GM19239 (cell line): ENCODE data around the gene IL4I1.
A peak's percentile ranks its signal among the peaks of the same experiment; 100 is the strongest.

ENCODE experiments used
- DNase-seq: peaks from one replicate; pipeline ENCODE4 v3.0.0; 2011; ENCODE audit warnings: low spot score; ENCODE audit not compliant: insufficient read length
- FAIRE-seq: peaks from 2 replicates; lab custom pipeline; 2011; peaks lifted over from hg19 to GRCh38; lab: Jason Lieb, UNC

Gene IL4I1

GRCh38 chr19:49881672-49882394 lies 14.9 kb downstream of the IL4I1 start:
- DNase-seq (no peak), FAIRE-seq (no peak)

DNA sequence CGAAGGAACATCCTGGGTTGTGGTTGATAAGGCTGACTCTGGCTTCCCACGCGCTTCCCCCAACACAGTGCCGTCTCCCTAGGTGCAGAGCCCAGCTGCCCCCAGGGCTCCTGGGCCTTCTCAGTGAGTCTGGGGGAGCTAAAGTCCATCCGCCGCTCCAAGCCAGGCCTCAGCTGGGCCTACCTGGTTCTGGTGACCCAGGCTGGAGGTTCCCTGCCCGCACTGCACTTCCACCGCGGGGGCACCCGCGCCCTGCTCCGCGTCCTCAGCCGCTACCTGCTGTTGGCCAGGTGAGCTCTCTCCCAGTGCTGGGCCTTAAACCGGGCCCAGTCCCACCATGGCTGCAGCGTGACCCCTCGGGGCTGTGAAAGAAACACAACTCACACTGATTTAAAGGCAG lies 15.5 kb downstream of the IL4I1 start:
- DNase-seq (no peak), FAIRE-seq (no peak)

DNA sequence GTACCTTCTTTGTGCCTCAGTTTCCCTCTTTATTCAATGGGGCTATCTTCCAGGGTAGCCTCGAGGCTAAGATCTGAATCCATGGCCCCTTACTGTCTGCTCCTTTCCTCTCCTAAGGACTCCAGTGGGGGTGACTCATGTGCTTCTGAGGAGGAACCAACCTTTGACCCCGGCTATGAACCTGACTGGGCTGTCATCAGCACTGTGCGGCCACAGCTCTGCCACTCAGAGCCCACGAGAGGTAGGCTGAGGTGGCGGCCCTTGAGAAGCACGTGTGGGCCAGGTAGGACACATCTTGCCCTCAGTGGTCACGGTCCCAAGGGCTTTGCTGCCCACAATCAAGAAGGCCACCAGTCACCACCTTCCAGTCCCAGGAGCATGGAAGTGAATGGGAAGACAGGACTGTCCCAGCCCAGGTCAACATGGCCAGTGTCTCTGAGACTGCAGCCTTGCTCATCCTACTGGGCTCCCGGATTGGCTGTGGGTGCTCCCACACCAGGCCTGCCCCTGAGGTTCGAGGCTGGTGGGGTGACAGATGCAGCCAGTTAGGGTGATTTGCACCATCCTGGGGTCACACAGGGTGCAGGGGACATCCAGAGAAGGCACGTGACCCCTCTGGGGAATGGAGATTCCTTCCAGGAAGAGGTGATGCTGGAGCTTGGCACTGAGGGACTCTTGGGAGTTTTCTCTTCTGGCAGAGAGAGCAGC lies 16.4 kb downstream of the IL4I1 start:
- DNase-seq: no peak
- FAIRE-seq: no peak

- no peak for DNase-seq
- FAIRE-seq: no peak
These were observed 17.3 kb downstream of the IL4I1 start for GRCh38 chr19:49879243-49879963.

DNA sequence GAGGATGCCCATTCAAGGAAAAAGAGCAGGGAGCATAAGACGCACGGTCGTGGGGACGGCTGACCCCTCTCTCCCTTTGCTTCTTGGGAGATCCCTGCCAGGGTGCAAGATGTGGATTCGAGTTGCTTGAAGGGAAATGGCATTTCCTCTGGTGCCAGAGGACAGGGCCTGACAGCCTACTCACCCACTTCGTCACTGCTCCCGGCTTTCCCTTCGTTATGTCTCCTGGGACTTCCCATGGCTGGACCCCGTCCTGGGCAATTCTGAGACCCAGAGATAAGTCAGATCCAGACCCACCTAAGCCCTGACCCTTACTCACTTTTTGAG lies 18.0 kb downstream of the IL4I1 start:
- FAIRE-seq (no peak), DNase-seq (no peak)

- FAIRE-seq (no peak), DNase-seq (peak; percentile 98)
These were observed 18.6 kb downstream of the IL4I1 start for GRCh38 chr19:49877879-49878743.

- FAIRE-seq: no peak
- peak; percentile 96 for DNase-seq
These were observed 19.4 kb downstream of the IL4I1 start, which contains the start of the genes AKT1S1 and TBC1D17 for GRCh38 chr19:49877020-49877878. Gene AKT1S1 (minus strand): TSS chr19:49877355. CDS start chr19:49873295, 4,060 bp downstream. Gene TBC1D17 (plus strand): TSS chr19:49877702. CDS start chr19:49877724, 22 bp downstream.

DNA sequence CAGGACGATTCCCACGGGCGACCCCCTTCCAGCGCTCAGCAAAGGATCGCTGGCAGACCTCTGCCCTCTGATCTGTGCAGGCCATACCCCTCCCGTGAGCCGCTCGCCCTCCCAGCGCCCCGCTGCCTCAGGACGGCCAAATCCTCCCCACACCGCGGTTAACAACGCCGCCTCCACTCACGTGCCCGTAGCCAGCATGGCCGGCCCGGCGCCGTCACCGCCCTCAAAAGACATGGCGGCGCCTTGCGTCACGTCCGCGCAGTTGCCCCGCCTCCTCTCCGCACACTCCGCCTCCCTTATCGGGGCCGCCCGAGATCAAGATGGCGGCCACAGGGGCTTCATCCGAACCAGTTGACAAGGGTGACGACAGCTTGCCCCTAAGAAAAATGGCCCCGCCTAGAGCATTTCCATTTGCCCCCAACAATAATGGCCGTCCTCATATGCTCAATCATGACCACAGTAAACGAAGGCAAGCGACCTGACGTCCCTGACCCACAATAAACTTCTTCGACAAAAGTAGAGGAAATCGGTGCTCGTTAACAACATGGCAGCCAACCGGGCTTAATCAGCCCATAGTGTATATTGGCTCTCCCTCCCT lies 20.2 kb downstream of the IL4I1 start:
- FAIRE-seq: peak; percentile 100
- peak; percentile 70 for DNase-seq

- FAIRE-seq (peak; percentile 71), DNase-seq (no peak)
These were observed 20.7 kb downstream of the IL4I1 start for GRCh38 chr19:49875857-49876421.

DNA sequence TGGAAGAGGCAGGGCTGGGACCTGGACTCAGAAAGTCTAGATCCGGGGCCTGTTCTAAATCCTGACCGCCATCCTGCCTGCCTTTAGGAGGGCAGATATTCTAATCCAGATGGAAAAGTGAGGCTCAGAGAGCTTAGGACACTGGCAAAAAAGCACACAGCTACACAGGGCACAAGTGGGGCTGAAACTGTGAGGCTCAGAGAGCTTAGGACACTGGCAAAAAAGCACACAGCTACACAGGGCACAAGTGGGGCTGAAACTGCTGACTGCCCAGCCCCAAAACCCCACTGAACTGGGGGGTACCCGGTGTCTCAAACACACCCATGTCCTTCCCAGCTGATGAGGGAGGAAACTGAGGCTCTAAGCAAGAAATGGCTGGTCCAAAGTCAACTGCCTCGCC lies 21.5 kb downstream of the IL4I1 start:
- FAIRE-seq (no peak), DNase-seq (no peak)

DNA sequence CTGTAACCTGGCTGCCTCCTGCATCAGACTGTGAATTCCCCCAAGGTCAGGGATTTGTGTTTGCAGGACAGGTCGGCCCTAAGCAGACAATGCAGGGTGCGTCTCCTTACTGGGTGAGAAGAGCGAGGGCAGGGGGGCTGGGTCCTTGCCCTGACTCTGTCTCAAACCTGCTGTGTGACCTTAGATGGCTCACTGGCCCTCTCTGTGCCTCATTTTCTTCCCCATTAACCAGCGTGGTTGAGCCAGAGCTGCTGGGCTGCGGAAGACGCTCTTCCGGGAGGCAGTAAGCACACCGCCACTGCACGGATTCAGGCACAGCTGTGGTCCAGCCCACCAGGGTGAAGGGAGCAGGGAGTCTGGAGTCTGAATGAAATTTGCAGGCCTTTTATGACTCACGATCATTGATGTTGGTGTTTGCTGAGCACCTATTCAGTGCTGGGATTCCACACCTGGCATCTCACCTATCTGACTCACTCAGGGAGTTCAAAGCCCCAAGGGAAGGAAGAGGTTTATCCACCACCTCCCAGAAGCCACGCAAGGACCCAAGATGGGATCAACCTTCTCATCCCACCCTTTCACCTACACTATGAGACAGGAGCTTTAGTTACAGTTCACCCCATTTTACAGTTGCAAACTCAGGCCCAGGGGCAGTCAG lies 22.1 kb downstream of the IL4I1 start:
- DNase-seq (no peak), FAIRE-seq (no peak)

DNA sequence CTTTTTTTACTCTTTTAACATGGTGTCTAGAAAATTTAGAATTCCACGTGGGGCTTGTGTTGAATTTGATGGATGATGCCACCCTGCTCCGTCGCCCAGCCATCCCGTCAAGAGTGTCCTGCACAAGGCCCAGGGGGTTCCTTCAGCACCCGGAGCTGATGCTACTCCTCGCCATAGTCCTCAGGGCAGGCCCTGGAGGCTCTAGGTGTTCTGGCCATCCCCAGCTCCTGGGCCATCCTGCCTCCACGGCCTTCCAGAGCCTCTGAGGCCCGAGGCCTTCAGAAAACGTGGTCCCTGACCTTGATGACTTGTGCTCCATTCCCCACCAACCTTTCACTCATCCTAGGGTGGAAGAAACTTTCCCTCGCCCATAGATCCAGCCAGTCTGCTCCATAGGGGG lies 22.9 kb downstream of the IL4I1 start:
- no peak for FAIRE-seq

GRCh38 chr19:49873129-49873521 lies 23.6 kb downstream of the IL4I1 start:
- no peak for FAIRE-seq
- DNase-seq: no peak

More for the DNA sequence above, 22.9 kb downstream of the IL4I1 start:
- DNase-seq: no peak

GRCh38 chr19:49872245-49873128 lies 24.2 kb downstream of the IL4I1 start:
- FAIRE-seq (no peak), DNase-seq (no peak)

GRCh38 chr19:49871349-49871985 lies 25.2 kb downstream of the IL4I1 start:
- DNase-seq: no peak
- no peak for FAIRE-seq

- FAIRE-seq (no peak), DNase-seq (no peak)
These were observed 26.3 kb downstream of the IL4I1 start for GRCh38 chr19:49870309-49870901.
